GM04503 (cell line): Measurements from ENCODE around the gene CYP1B1.
"Not testable (repeated sequence)": the region's sequence is repeated elsewhere in the genome, so short reads cannot be mapped to it uniquely, and the experiment has no call there.

ENCODE experiments used
- DNase-seq: peaks from one replicate; pipeline ENCODE4 v3.0.0-alpha.2; 2012; ENCODE audit warnings: low read depth

CYP1B1 gene

GRCh38 chr2:38032946-38033345 lies 43.0 kb downstream of the CYP1B1 start:
- no peak for DNase-seq

- DNase-seq, result no peak
These were observed 45.2 kb downstream of the CYP1B1 start for GRCh38 chr2:38030635-38031355.

GRCh38 chr2:38029512-38029911 lies 46.4 kb downstream of the CYP1B1 start:
- no peak for DNase-seq

GRCh38 chr2:38028829-38029228 lies 47.1 kb downstream of the CYP1B1 start:
- DNase-seq, result no peak

GRCh38 chr2:38026846-38027245 lies 49.1 kb downstream of the CYP1B1 start:
- DNase-seq, result no peak

GRCh38 chr2:38021589-38021988 lies 54.4 kb downstream of the CYP1B1 start:
- DNase-seq, result no peak

DNA sequence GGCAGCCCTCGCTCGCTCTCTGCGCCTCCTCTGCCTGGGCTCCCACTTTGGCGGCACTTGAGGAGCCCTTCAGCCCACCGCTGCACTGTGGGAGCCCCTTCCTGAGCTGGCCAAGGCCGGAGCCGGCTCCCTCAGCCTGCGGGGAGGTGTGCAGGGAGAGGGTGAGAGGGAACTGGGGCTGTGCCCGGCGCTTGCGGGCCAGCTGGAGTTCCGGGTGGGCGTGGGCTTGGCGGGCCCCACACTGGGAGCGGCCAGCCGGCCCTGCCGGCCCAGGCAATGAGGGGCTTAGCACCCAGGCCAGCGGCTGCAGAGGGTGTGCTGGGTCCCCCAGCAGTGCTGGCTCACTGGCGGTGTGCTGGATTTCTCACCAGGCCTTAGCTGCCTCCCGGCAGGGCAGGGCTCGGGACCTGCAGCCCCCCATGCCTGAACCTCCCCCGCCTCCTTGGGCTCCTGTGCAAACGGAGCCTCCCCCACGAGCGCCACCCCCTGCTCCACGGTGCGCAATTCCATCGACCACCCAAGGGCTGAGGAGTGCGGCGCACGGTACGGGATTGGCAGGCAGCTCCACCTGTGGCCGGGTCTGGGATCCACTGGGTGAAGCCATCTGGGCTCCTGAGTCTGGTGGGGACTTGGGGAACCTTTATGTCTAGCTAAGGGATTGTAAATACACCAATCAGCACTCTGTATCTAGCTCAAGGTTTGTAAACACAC lies 55.4 kb downstream of the CYP1B1 start:
- not testable (repeated sequence) for DNase-seq

DNA sequence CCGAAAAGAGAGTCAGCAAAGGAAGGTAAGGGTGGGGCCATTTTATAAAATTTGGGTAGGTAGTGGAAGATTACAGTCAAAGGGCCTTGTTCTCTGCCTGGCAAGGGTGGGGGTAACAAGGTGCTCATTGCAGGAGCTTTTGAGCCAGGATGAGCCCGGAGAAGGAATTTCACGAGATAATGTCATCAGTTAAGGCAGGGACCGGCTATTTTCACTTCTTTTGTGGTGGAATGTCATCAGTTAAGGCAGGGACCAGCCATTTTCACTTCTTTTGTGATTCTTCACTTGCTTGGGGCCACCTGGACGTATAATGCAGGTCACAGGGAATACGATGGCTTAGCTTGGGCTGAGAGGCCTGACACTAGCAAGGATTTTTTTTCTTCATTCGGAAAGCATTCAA lies 58.1 kb downstream of the CYP1B1 start:
- no peak for DNase-seq
